Measurements from ENCODE around the gene KIAA0930.

KIAA0930 gene

DNA sequence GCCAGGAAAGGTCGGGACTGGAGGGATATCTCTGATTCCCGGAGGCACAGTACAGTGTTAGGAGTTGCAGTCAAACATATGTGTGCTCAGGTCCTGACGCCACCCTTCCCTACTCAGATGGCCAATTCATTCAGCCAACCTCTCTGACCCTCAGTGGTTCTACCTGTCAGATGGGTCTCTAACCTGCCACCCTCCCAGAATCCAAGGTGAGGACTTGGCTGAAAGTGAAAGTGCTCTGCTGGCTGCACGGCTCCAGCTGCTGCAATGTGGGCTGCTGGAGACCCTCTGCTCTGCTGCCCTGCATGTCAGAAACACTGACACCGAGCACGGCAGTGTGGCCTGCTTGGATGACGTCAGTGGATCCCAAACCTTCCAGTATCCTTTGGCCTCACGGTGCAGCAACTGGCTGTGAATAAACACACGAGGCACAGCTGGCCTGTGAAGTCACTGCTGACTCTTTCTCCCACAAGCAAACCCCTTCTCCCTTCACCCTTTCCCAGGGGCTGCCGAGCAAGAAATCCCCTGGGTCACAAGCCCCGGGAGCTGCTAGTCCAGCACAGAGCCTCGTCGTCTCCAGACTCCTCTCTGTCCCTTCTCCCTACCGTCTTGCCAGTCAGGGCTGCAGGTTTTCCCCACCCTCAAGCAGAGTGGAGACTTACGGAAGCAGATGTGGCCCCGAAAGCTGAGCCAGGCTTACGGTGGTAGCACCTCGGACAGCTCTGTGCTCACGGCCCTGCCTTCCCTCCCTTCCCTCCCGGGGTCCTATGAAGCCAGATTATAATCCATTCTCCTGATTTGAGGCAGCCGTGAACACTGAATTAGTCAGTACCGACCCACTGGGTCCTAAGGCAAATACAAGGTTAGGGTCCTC lies 24.3 kb downstream of the KIAA0930 start:
- no peak for DNase-seq

GRCh38 chr22:45212992-45213751 lies 27.5 kb downstream of the KIAA0930 start:
- no peak for DNase-seq

DNA sequence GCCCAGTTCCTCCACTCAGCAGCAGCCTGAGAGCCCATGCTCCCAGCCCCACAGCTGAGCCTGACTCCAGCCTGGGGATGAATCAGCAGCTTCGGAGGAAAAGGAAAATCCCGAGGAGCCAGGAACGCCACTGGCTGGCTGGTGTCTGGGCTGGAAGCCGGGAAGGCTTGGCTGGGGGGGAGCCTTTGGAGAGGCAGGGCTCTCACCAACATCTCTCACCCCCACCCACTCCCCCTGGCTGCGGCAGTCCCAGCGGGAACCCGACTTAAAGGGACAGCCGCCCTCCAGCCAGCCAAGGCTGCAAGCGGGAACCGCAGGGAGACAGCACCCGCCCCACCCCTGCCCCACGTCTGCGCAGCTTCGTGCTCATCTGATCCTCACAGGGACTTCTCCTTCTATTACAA lies 28.4 kb downstream of the KIAA0930 start:
- no peak for DNase-seq

- no peak for DNase-seq
Observed at GRCh38 chr22:45211848-45212247, 28.8 kb downstream of the KIAA0930 start.

DNA sequence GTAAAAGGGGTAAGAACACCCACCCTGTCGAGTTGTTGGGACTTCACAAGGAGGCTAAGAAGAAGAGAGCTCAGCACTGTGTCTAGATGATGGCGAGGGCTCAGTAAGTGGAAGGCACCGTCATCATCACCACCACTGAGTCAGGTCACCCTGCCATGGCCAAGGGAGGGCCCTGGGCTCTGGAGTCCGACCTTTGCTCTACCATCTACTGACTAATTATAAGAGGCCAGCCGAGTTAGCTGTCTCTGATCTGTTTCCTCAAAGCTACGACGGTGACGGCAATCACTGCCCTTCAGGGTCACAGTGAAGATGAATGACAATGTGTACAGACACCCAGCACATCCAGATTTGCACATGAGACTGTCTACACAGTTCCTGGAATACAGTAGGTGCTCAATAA lies 29.3 kb downstream of the KIAA0930 start:
- DNase-seq: no peak

DNA sequence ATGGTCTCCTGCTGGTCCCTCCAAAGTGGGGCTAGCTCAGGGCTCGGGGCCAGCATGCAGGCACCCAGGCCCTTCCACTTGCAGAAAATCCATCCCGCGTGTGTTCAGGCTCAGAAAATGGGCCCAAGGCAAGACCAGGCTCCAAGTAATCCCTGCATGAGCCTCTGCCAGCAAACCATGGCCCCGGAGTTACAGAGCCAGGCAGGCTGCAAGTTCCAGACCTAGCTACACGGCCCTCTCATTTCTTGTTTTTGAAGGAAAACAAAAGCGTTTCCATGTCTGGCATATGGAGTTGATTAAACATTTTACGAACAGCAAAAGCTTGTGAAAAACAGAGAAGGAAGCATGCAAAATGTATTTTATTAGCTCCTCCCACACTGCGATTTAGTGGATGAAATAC lies 29.7 kb downstream of the KIAA0930 start:
- no peak for DNase-seq

DNA sequence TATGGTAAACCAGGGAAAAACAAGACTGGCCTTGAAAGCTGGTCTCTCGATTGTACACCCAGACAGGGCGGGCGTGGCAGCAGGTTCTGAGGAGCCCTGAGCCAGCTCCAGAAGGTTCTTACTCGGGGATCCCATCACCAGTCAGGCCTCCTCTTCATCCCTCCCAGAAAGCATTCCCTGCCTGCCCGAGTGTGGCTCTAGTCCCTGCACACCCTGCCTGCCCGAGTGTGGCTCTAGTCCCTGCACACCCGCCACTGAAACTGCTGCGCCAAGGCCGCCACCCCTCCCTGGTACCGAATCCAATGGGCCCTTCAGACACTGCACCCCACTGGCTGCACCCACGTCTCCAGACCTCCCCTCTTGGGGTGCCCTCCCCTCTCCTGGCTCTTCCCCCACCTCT lies 30.1 kb downstream of the KIAA0930 start:
- DNase-seq: no peak

- DNase-seq: no peak
Observed at GRCh38 chr22:45210174-45210573, 30.5 kb downstream of the KIAA0930 start.

GRCh38 chr22:45208993-45209838 lies 31.5 kb downstream of the KIAA0930 start:
- DNase-seq: no peak

DNA sequence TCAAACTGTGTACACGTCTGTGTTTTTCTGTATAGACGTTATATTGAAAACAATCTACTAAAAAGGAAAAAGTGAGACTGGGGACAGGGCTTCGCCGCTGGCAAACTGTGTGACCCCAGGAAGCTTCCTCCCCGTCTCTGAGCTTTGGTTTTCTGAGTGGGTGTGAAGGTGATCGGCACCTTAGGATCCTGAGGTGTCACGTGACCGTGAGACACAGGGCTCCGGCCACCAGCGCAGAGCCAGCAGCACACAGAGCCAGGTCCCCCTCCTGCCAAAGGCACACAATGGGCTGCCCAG lies 32.0 kb downstream of the KIAA0930 start:
- no peak for DNase-seq

- DNase-seq: no peak
Observed at GRCh38 chr22:45207981-45208664, 32.6 kb downstream of the KIAA0930 start.

DNA sequence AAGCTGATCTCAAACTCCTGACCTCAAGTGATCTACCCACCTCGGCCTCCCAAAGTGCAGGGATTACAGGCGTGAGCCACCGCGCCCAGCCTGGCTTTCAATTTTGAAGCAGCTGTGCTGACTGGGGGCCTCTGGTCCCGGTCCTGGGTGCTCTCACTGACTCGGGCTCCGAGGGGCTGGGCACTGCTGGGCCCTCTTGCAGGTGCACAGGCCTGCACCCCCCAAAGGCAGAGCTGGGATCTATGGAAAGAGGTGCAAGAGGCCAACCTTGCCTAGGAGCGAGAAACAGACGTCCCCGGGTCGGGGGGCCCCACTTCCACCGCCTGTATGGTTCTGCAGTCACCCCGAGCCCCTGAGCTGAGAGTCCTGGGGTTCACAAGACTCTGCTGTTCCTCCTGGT lies 33.2 kb downstream of the KIAA0930 start:
- DNase-seq: no peak

DNA sequence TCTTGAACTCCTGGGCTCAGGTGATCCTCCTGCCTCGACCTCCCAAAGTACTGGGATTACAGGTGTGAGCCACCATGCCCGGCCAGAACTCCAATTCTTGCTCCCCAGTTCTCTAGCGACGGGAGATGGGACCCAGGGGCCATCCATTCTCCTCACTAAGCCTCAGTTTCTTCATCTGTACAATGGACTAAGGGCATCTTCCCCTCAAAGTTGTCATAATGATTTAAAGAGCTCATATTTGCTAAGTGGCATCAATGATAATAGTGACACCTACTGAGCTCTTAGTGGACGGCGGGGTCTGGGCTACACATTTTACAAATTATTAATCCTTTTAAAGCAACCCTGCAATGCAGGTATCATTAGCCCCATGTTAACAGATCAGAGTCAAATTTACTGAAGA lies 34.5 kb downstream of the KIAA0930 start:
- DNase-seq: no peak

DNA sequence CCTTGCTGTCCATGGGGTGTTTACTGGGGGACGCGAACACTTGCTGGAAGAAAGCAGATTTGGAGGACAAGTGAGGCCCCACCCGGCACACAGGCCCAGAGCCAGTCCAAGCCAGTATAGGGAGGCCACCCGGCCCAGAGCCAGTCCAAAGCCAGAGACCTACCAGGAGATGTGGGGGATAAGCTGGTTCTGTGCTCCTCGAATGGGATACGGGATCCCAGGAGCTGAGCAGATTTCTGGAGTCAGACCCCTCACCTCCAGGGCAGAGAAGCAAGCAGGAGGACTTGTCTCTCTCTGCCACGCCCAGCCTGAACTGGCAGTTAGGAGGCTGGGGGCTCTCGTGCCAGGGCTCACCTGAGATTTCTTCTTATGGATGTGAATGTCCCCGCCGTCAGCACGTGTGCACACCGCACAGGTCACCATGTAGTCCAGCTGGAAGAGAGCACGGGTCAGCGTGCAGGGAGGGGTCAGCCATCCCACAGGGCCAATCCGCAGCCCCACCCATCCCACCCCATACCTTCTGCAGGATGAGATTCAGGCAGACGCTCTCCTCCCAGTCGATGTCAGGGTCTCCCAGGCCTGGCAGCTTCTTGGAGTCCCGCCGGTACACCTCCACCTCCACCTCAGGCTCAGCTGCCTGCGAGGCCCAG lies 35.3 kb downstream of the KIAA0930 start:
- no peak for DNase-seq

GRCh38 chr22:45204819-45205218 lies 35.9 kb downstream of the KIAA0930 start:
- no peak for DNase-seq

GRCh38 chr22:45204241-45204640 lies 36.5 kb downstream of the KIAA0930 start:
- DNase-seq: no peak

DNA sequence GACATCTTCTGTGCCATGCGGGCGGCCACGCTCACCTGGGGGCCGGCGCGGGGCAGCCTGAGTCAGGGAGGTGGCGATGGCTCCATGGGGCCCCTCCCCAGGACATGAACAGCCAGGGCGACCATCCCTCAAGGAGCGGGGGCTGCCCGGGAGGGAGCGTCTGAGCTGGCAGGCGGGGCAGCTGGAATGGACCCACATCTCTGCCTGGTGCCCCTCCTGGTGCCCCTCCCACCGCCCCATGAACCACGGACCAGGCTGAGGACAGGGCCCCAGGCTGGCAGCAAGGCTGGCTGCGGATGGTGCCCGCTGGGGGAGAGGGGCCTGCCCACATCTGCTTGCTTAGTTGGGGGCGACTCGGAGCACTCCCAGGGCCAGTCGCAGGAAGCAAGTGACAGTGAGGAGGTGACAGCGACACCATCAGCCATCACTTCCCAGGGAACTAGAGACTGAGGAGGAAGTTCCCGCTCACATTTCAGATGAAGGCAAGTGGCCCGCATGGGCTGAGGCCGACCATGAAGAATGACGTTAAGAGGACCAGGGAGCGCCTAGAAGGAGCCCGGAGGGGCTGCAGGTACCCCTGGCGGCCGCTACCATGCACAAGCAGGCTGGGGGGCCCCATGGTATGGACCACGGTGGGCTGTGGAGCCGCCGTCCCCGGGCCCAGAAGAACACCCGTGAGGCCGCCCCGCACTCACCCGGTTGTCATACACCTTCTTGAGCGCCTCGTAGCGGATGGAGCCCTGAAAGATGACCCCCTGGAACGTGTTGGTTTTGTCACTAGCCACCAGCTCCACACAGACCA lies 37.3 kb downstream of the KIAA0930 start:
- no peak for DNase-seq

- no peak for DNase-seq
Observed at GRCh38 chr22:45202333-45203149, 38.2 kb downstream of the KIAA0930 start.

- DNase-seq: no peak
Observed at GRCh38 chr22:45201678-45202332, 38.9 kb downstream of the KIAA0930 start.

Data from NCI-H510A (cell line).